IgD-negative memory B cell (primary cell): Measurements from ENCODE around the gene TLK1. TPM values are rescaled to one million over a fixed set of nuclear protein-coding genes. Genes with fewer than 3 reads are reported as not detected.

ENCODE experiments used
- H3K27ac Mint-ChIP-seq, 3 donors: one replicate each; pipeline ENCODE4 v1.8.0; 2020 to 2022; ENCODE audit warnings: mild to moderate bottlenecking in 3 of 3, mixed read lengths in 3 of 3, moderate library complexity in 1 of 3
- H3K27me3 Mint-ChIP-seq: one replicate; pipeline ENCODE4 v1.8.0; 2021; ENCODE audit warnings: mixed read lengths
- H3K36me3 Mint-ChIP-seq: one replicate; pipeline ENCODE4 v1.8.0; 2020; ENCODE audit warnings: mild to moderate bottlenecking, mixed read lengths
- H3K4me1 Mint-ChIP-seq, 3 donors: one replicate each; pipeline ENCODE4 v1.8.0; 2020 to 2022; ENCODE audit warnings: mixed read lengths in 3 of 3, mild to moderate bottlenecking in 1 of 3
- H3K4me3 Mint-ChIP-seq, 4 donors: one replicate each; pipeline ENCODE4 v1.8.0; 2020 to 2022; ENCODE audit warnings: mild to moderate bottlenecking in 4 of 4, mixed read lengths in 4 of 4, moderate library complexity in 3 of 4
- H3K9me3 Mint-ChIP-seq, 3 donors: one replicate each; pipeline ENCODE4 v1.8.0; 2020 to 2021; ENCODE audit warnings: mixed read lengths in 3 of 3, mild to moderate bottlenecking in 1 of 3
- polyA plus RNA-seq: library from polyadenylated mRNA; unstranded; fragments of 300-500 nt; fragmentation: Illumina TruSeq; gene quantifications from one replicate; pipeline ENCODE4 v1.2.3, GENCODE V29; 2021

TLK1 gene
- polyA plus RNA-seq, 1 donor from 2014 or later = 104 TPM

GRCh38 chr2:171057575-171057974 lies 103.1 kb downstream of the TLK1 start:
- no peaks in the 10 kb centered on the region for H3K27me3 Mint-ChIP-seq
- no peak overlapping the region for H3K27ac Mint-ChIP-seq
- H3K4me1 Mint-ChIP-seq = peaks cover 0 to 13% (median 5%) of the 10 kb centered on the region in 3 donors
- H3K9me3 Mint-ChIP-seq = no peaks in the 10 kb centered on the region
- H3K36me3 Mint-ChIP-seq = peaks cover 3% of the 10 kb centered on the region
- no peak overlapping the region for H3K4me3 Mint-ChIP-seq

DNA sequence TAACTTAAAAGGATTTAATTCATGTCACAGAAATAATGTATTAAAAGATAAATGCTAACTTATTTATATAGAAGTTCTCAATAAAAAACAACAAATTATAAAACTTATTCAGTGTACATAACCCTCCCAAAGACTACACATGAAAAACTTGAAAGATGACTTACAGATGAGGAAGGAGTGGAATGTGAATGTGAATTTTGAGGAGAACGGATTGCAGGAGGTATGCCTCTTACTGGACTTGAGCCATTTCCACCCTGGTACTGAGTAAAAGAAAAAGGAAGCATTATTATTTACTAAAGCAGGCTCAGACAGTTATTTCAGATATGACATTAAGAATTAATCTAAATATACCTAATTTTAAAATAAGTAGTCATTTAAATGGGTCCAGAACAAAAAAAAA lies 104.4 kb downstream of the TLK1 start:
- Mint-ChIP-seq H3K4me3 (no peak overlapping the region), H3K4me1 (peaks cover 0 to 13% (median 2%) of the 10 kb centered on the region in 3 donors), H3K27me3 (no peaks in the 10 kb centered on the region), H3K27ac (no peak overlapping the region), H3K36me3 (peaks cover 3% of the 10 kb centered on the region), H3K9me3 (no peaks in the 10 kb centered on the region)

DNA sequence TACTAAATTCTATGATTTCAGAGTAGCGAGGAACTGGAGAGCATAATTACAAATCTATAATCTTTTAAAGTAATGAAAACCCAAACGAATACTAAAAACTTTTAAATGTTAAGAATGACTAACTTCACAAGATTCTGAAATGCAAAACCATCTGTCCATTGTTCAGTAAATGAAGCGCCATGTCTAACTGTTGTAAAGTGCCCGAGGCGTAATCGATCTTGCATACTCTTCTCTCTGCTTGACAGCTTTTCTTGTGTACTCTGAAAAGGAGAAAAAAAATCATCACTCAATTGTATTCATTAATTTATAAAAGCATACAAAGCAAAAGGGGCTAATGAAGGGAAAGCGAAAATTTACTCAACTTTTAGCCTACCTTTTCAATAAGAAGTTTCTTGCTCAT lies 111.0 kb downstream of the TLK1 start:
- peaks cover 12% of the 10 kb centered on the region for H3K36me3 Mint-ChIP-seq
- H3K4me3 Mint-ChIP-seq = no peak overlapping the region
- peaks cover 0 to 5% (median 2%) of the 10 kb centered on the region in 3 donors for H3K4me1 Mint-ChIP-seq
- no peaks in the 10 kb centered on the region for H3K9me3 Mint-ChIP-seq
- H3K27ac Mint-ChIP-seq = no peak overlapping the region
- no peaks in the 10 kb centered on the region for H3K27me3 Mint-ChIP-seq

- H3K36me3 Mint-ChIP-seq = peaks cover 12% of the 10 kb centered on the region
These were observed 114.6 kb downstream of the TLK1 start for GRCh38 chr2:171046048-171046560.

DNA sequence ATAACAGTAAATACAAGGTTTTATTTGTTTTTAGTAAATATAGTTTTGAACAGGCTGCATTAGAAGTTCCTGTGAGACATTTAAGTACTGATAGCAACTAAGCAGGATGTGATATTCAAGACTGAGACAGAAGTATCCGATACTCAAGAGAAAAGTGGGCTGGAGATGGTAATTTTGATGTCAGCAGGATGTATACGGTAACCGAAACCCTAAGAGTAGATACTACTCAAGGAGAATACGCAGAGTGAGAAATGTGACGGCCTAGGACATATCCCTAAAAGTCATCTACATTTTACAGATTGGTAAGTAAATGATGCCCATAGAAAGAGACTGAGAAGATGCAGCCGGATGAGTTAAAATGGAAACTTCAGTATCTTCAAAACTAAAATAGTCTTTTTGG lies 116.3 kb downstream of the TLK1 start:
- Mint-ChIP-seq H3K9me3 (no peaks in the 10 kb centered on the region), H3K36me3 (peaks cover 15% of the 10 kb centered on the region), H3K27me3 (no peaks in the 10 kb centered on the region), H3K4me3 (no peak overlapping the region), H3K4me1 (peaks cover 3 to 17% (median 14%) of the 10 kb centered on the region in 3 donors), H3K27ac (peak overlapping the region in 1 of 3 donors; percentile 2)

More at GRCh38 chr2:171046048-171046560, 114.6 kb downstream of the TLK1 start:
- no peak overlapping the region for H3K4me3 Mint-ChIP-seq
- no peaks in the 10 kb centered on the region for H3K9me3 Mint-ChIP-seq
- H3K27ac Mint-ChIP-seq = no peak overlapping the region
- peaks cover 3 to 14% (median 12%) of the 10 kb centered on the region in 3 donors for H3K4me1 Mint-ChIP-seq
- no peaks in the 10 kb centered on the region for H3K27me3 Mint-ChIP-seq

DNA sequence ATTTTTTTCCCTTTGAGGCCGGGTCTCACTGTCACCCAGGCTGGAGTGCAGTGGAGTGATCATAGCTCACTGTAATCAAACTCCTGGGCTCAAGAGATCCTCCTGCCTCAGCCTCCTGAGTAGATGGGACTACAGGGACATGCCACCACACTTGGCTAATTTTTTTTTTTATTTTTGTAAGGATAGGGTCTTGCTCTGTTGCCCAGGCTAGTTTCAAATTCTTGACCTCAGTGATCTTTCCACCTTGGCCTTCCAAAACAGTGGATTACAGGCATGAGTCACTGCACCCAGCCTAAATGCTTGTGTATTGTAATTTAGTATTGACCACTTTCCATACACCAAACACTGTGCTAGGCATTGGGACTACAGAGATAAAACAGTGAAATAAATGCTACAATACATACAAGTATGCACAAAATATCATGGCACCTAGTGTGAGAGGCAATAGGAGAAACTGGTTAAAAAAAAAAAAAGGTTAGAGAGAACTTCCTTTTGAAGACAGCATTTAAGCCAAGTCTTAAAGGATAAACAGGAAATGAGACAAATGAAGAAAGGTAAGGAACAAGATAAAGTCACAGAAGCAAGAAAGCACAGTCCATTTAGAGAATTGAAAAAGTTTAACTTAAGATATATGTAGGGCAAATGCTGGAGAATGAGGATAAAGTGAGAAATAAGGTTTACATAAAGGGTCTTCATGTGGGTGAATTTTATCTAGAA lies 118.3 kb downstream of the TLK1 start:
- Mint-ChIP-seq H3K27me3 (no peaks in the 10 kb centered on the region), H3K27ac (peak overlapping the region; percentile 13 to 83 (median 54)), H3K36me3 (peaks cover 15% of the 10 kb centered on the region), H3K4me1 (peaks cover 3 to 17% (median 14%) of the 10 kb centered on the region in 3 donors), H3K4me3 (peak overlapping the region in 2 of 4 donors; percentile 7 to 47), H3K9me3 (no peaks in the 10 kb centered on the region)

DNA sequence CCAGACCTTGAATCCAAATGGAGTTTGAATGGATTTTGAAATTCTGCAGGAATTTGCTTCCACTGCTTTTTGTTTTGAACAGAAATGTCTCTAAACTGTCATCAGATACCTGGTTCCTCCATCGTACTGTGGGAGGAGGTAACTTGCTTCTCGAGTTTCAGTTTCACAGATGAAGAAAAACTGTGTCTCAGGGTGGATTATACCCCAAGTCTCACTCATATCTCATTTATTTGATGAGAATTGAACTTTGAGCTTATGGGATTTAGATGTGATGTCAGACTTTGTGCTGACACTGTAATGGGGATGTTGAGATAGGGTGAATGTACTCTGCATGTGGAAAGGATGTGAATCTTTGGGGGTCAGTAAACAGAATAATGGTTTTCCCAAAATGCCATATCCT lies 124.2 kb downstream of the TLK1 start:
- H3K9me3 Mint-ChIP-seq = peaks cover 0 to 3% (median 3%) of the 10 kb centered on the region in 3 donors
- H3K4me3 Mint-ChIP-seq = no peak overlapping the region
- H3K4me1 Mint-ChIP-seq = peaks cover 3 to 12% (median 4%) of the 10 kb centered on the region in 3 donors
- H3K36me3 Mint-ChIP-seq = peaks cover 25% of the 10 kb centered on the region
- H3K27ac Mint-ChIP-seq = no peak overlapping the region
- H3K27me3 Mint-ChIP-seq = no peaks in the 10 kb centered on the region

GRCh38 chr2:171034315-171034714 lies 126.4 kb downstream of the TLK1 start:
- H3K36me3 Mint-ChIP-seq = peaks cover 19% of the 10 kb centered on the region
- H3K27ac Mint-ChIP-seq = peak overlapping the region in 1 of 3 donors; percentile 28
- H3K4me3 Mint-ChIP-seq = no peak overlapping the region

DNA sequence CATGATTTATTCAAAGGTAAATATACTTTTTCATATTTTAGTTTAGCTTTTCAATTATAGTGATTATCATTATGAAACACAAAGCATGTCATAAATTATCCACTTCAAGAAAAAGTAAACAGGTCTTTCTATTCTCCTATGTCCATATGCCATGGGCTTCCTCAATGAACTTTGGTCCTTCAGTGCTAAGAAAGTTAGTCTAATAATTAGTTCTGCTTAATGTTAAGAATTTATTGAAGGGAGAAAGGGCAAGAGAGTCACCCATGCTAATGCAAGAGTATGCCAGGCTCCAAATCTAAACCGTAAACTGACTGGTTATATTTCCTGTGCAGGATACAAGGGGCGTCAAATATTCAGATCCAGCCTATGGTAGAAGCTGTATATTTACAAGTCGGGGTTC lies 135.5 kb downstream of the TLK1 start:
- Mint-ChIP-seq H3K9me3 (no peaks in the 10 kb centered on the region), H3K27ac (no peak overlapping the region), H3K27me3 (no peaks in the 10 kb centered on the region), H3K4me3 (no peak overlapping the region), H3K4me1 (peaks cover 0 to 6% (median 4%) of the 10 kb centered on the region in 3 donors), H3K36me3 (peaks cover 5% of the 10 kb centered on the region)

More at GRCh38 chr2:171034315-171034714, 126.4 kb downstream of the TLK1 start:
- Mint-ChIP-seq H3K9me3 (peaks cover 0 to 3% (median 3%) of the 10 kb centered on the region in 3 donors), H3K4me1 (peaks cover 3 to 7% (median 4%) of the 10 kb centered on the region in 3 donors), H3K27me3 (no peaks in the 10 kb centered on the region)

DNA sequence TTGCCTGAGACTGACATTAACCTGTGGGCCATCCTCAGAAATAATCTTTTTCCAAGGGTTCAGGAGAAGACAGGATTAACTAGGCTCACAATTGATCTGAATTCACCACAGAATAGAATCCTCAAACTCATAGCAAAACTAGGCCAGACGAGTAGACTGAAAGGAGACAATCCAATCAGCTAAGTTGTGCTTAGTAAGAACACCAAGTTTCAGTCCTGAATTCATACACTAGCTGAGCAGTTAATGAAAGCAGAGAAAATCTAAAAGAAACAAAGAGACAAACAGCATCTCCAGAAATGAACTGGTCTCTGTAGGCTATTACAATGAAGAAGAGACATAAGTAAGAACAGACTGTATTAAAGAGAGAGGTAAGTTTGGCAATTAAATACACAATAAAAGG lies 142.2 kb downstream of the TLK1 start:
- no peaks in the 10 kb centered on the region for H3K9me3 Mint-ChIP-seq
- peaks cover 0 to 5% (median 2%) of the 10 kb centered on the region in 3 donors for H3K4me1 Mint-ChIP-seq
- peak overlapping the region in 2 of 3 donors; percentile 55 to 82 for H3K27ac Mint-ChIP-seq
- H3K4me3 Mint-ChIP-seq = no peak overlapping the region
- peaks cover 5% of the 10 kb centered on the region for H3K36me3 Mint-ChIP-seq
- no peaks in the 10 kb centered on the region for H3K27me3 Mint-ChIP-seq

- no peak overlapping the region for H3K27ac Mint-ChIP-seq
- no peaks in the 10 kb centered on the region for H3K9me3 Mint-ChIP-seq
- H3K36me3 Mint-ChIP-seq = peaks cover 4% of the 10 kb centered on the region
- H3K4me3 Mint-ChIP-seq = no peak overlapping the region
- no peaks in the 10 kb centered on the region for H3K27me3 Mint-ChIP-seq
- peaks cover 0 to 4% (median 0%) of the 10 kb centered on the region in 3 donors for H3K4me1 Mint-ChIP-seq
These were observed 144.6 kb downstream of the TLK1 start for GRCh38 chr2:171016125-171016524.

DNA sequence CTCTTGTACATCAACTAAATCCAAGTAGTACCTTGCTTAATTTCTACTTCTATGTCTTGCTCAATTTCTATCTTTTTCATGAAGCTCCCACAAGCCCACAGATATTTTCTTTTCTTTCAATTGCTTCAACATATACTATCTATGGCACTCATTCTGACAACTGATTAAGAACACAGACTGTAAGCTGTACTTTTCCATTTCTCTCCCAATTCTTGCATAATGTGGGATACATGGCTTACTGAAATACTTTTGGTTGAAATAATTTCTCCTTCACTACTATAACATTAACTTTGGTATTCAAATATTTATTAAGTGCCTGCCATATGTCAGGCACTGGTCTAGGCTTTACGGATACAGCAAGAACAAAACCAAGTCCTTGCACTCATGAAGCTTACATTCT lies 146.8 kb downstream of the TLK1 start:
- Mint-ChIP-seq H3K4me3 (no peak overlapping the region), H3K36me3 (peaks cover 4% of the 10 kb centered on the region), H3K4me1 (peaks cover 0 to 3% (median 0%) of the 10 kb centered on the region in 3 donors), H3K27me3 (no peaks in the 10 kb centered on the region), H3K27ac (no peak overlapping the region), H3K9me3 (no peaks in the 10 kb centered on the region)

- peaks cover 4% of the 10 kb centered on the region for H3K36me3 Mint-ChIP-seq
- no peaks in the 10 kb centered on the region for H3K4me1 Mint-ChIP-seq
- peak overlapping the region in 1 of 3 donors; percentile 62 for H3K27ac Mint-ChIP-seq
- H3K9me3 Mint-ChIP-seq = peaks cover 0 to 1% (median 0%) of the 10 kb centered on the region in 3 donors
- H3K4me3 Mint-ChIP-seq = no peak overlapping the region
- no peaks in the 10 kb centered on the region for H3K27me3 Mint-ChIP-seq
These were observed 151.3 kb downstream of the TLK1 start for GRCh38 chr2:171009386-171009785.

DNA sequence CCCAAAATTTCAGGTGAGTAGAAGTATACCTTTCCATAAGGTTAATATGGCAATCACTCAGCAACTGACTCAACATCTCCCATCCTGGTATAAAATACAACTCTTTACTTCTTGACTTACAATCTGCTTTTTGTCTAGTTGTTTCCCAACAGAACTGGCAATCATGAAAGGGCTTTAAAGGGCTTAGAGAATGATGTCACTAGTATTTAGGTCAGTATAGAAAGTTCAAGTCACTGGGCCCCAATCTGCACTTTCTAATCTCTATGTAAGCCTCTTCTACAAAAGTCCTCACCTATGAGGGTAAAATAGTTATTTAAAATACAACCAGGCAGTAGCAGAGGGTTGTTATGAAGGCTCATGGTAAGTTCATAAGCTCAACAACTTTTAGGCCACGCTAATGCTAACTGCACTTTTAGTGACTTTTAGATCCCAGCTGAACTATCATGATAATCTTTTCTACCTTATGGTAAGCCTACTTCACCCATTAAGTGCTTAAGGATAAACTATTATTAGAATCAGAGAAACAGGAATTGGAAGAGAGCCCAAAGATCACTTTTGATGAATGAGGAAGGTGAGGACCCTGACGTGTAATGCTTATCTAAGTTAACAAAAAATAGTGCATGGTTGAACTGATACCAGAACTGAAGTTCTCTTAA lies 152.0 kb downstream of the TLK1 start:
- Mint-ChIP-seq H3K4me3 (no peak overlapping the region), H3K9me3 (peaks cover 0 to 1% (median 0%) of the 10 kb centered on the region in 3 donors), H3K27me3 (no peaks in the 10 kb centered on the region), H3K4me1 (no peaks in the 10 kb centered on the region), H3K27ac (no peak overlapping the region), H3K36me3 (peaks cover 4% of the 10 kb centered on the region)

GRCh38 chr2:171004833-171005232 lies 155.9 kb downstream of the TLK1 start:
- H3K27me3 Mint-ChIP-seq = no peaks in the 10 kb centered on the region
- H3K27ac Mint-ChIP-seq = peak overlapping the region in 1 of 3 donors; percentile 7
- H3K9me3 Mint-ChIP-seq = peaks cover 0 to 4% (median 3%) of the 10 kb centered on the region in 3 donors
- no peak overlapping the region for H3K4me3 Mint-ChIP-seq
- peaks cover 6% of the 10 kb centered on the region for H3K36me3 Mint-ChIP-seq
- H3K4me1 Mint-ChIP-seq = peaks cover 0 to 5% (median 3%) of the 10 kb centered on the region in 3 donors
